GM12801 (cell line): ENCODE data around the gene GRIN3A.

Source experiments
- CTCF ChIP-seq: IDR thresholded peaks from one replicate; pipeline ENCODE4 v1.5.1; 2011; ENCODE audit warnings: control low read depth; ENCODE audit not compliant: insufficient read length; ENCODE audit errors: extremely low read depth

GRIN3A gene

DNA sequence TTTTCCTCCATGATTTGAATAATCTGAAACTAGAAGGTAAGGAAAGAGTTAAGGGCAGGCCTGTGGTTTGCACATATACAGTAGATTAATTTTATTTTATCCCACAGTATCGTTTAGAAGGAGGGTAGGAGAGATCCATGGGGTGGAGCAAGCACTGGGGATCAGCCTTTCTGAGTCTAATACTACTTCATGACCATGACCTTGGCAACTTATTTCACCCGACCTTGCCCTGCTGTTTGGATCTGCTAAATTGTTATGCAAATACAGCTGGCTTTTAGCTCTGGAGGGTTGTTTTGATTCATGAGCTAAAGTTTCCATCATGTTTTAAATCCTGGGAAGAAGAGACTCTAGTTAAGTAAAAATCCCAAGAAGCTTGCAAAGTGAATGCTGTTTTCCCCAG lies 864 bp upstream of the GRIN3A start:
- TF ChIP-seq CTCF = no peak

DNA sequence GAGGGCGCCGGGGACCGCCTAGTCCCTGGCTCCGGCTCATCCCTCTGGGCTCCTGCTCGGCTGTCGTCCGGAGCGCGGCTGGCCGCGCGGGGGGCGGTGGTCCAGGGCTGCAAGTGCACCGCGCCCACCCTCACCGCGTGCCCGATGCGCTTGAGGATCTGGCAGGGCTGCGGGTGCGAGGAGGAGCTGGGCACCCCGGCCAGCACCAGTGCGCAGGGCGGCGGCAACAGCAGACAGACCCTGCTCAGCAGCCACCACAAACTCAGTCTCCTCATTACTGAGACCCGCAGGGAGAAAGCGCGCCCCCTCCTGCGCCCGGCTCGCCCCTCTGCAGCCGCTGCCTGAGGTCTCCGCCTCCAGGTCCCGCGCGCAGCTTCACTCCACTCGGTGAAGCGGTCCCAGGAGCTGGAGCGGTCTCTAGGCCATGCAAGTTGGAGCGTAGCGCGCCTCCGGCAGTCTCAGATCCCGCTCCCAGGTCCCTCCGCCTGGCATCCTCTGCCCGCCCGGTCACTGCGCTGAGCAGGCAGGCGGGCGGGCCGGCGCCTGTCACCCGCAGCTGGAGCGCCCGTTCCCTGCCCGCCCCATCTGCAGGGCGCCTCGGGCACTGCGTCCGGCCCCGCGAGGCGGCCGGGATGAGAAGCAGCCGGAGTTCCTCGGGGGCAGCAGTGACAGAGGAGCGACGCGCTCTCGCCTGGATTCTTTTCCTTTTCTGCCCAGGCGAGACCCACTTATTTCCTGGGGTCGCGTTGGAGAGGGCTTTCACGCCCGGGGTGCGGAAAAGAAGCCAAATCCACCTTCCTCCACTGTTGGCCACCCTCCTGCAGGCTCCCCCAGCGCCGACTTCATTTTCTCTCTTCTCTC lies 512 bp downstream of the GRIN3A start:
- no peak for TF ChIP-seq CTCF

DNA sequence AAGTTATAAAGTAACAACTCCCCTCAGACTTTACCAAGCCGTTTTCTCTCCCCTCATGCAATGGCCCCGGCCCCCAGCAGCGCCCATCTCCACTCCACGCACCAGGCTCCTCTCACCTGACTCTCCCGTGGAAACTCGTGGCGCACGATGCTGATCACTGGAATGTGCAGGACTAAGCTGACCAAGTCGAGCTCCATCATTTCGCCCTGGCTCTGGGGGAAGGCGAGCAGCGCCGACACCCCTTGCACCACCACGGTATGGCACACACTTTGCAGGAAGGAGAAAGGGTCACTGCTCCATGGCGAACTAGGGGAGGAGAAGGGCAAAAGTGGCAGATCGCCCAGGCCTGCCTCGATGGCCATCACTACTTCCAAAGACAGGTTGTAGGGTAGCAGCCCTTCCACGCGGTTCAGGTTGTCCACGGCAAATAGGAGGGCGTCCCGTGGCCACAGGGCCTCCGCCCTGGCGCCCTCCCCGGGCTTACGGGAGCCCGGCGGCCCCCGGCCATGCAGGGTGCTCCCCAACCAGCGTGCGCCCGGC lies 1.2 kb downstream of the GRIN3A start:
- TF ChIP-seq CTCF = no peak

GRCh38 chr9:101736717-101737116 lies 1.7 kb downstream of the GRIN3A start:
- TF ChIP-seq CTCF = no peak

- TF ChIP-seq CTCF = no peak
These were observed 7.0 kb downstream of the GRIN3A start for GRCh38 chr9:101731429-101731828.

DNA sequence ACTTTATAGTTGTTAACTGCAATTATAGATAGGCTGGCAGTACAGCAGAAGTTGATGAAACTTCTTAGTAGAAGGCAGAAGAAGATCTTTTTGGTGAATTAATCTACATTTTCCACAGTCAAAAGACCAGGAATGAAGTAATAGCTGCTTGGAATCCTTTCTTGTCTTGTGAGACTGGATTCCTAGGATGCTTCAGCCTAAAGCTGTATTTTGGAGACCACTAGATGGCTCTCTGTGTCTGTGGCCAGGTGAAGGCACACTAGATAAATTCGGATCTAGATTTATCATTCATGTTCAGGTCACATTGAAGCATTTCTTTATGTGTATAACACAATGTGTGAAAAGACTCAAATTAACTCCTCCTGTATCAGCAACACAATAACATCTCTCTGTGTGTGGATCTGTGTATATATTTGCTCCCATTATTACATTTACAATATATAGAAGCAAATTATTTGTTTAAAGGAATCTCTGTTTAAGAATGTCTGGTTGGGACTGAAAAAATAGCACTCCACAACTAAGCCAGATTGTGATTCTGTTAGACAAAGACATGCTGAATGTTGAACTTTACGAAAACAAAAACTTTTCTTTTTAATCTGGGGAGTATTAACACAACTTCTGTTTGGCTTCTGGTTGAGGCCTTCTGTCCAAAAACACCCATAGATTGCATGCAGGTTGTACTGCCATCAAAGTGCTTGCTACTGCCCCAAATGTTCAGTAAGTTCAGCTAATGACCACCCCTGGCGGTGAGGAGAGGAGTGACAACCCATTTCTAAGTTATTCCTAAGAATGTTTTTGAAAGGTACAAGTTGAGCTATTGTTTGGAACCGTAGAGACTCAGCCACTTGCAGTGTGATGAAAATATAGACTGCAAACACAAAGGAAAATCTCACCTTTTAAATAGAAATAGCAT lies 10.6 kb downstream of the GRIN3A start:
- no peak for TF ChIP-seq CTCF

DNA sequence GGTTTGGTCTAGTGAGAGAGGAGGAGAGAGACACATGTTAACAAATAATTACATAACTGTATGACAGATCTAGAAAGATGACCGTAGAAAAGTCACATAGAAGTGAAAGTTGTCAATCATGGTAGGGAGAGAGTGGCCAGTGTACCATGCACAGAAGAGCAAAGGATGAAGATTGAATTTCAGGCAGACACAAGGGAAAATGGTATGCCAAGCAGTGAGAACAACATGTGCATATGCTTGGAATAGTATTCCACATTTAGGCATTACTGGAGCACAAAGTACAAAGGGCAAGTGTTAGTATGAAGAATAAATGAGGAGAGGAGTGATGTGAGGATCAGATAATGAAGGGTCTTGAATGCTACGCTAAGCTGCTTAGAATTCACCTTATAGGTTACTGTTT lies 20.3 kb downstream of the GRIN3A start:
- no peak for TF ChIP-seq CTCF
